ENCODE measurements around the gene MINDY1.

- TF ChIP-seq EZH2 (IDR thresholded peaks at IDR 0.05; ENCODE audit: borderline replicate concordance, insufficient read depth, low read length, poor library complexity, severe bottlenecking) (no peak), MXI1 (conservative IDR thresholded peaks at IDR 0.05; ENCODE audit: poor library complexity, severe bottlenecking) (no peak), POLR2AphosphoS5 (IDR thresholded peaks at IDR 0.05) (no peak), SMC3 (conservative IDR thresholded peaks at IDR 0.05; ENCODE audit: poor library complexity) (no peak), EP300 (conservative IDR thresholded peaks at IDR 0.05; ENCODE audit: poor library complexity, severe bottlenecking) (no peak)
- TF ChIP-seq, protein P1, sequence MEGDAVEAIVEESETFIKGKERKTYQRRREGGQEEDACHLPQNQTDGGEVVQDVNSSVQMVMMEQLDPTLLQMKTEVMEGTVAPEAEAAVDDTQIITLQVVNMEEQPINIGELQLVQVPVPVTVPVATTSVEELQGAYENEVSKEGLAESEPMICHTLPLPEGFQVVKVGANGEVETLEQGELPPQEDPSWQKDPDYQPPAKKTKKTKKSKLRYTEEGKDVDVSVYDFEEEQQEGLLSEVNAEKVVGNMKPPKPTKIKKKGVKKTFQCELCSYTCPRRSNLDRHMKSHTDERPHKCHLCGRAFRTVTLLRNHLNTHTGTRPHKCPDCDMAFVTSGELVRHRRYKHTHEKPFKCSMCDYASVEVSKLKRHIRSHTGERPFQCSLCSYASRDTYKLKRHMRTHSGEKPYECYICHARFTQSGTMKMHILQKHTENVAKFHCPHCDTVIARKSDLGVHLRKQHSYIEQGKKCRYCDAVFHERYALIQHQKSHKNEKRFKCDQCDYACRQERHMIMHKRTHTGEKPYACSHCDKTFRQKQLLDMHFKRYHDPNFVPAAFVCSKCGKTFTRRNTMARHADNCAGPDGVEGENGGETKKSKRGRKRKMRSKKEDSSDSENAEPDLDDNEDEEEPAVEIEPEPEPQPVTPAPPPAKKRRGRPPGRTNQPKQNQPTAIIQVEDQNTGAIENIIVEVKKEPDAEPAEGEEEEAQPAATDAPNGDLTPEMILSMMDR (IDR thresholded peaks at IDR 0.05; ENCODE audit: poor library complexity, severe bottlenecking) = no peak
Observed at GRCh38 chr1:151013518-151013917, 6.8 kb upstream of the MINDY1 start.
